NCI-H226 (cell line): Measurements from ENCODE around the gene SLC11A1.

ENCODE experiments used
- DNase-seq: peaks from one replicate; pipeline ENCODE4 v3.0.0-alpha.2; 2015

SLC11A1 gene

GRCh38 chr2:218367415-218368149 is 14.5 kb upstream of the SLC11A1 start:
- DNase-seq = no peak

DNA sequence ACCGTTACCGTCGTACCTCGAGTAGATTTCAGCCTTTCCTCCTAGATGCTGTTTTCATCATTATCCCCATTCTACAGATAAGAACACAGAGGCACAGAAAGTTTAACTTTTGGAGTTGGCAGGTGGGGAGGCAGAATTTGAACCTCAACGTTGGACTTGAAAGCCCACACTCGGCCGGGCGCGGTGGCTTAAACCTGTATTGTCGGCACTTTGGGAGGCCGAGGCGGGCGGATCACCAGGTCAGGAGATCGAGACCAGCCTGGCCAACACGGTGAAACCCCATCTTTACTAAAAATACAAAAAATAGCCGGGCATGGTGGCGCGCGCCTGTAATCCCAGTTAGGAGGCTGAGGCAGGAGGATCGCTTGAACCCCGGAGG is 13.9 kb upstream of the SLC11A1 start:
- no peak for DNase-seq

DNA sequence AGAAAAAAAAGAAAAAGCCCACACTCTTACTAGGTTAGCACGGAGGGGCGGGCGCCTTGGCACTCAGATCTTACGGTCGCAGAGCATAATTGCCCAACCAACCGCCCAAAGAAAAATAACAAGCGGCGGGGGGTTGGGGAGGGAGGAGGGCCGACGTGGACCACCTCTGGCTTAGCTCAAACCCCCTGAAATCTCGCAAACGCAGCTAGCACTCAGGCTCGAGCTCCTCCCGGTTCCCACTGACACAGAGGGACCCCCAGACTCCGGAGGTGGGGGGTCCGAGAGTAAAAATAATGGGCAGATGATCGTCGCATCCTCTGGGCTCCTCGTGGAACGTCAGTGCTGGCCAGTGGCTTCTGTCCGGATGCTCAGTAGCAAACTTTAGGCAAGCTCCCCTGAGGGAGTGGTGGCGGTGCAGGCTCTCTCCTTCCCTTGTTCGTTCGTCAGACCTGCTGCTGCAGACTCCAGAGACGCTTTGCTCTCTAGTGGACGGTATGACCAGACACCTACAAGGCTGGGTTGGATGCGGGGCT is 13.4 kb upstream of the SLC11A1 start:
- no peak for DNase-seq

DNA sequence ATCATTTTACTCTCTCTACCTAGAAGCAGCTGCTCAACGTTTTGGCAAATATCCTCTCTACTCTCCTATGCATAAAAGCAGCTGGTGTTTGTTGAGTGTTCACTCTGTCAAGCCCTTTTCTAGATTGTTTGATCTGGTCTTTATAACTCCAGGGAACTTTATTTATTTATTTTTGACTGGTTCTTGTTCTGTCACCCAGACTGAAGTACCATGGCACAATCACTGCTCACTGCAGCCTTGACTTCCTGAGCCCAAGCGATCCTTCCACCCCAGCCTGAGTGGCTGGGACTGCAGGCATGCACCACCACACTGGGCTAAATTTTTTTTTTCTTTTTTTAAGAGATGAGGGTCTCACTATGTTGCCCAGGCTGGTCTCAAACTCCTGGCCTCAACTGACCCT is 12.7 kb upstream of the SLC11A1 start:
- DNase-seq = no peak

- DNase-seq = no peak
Observed at GRCh38 chr2:218370410-218371063, 11.5 kb upstream of the SLC11A1 start.

- no peak for DNase-seq
Observed at GRCh38 chr2:218371983-218372350, 10.1 kb upstream of the SLC11A1 start.

DNA sequence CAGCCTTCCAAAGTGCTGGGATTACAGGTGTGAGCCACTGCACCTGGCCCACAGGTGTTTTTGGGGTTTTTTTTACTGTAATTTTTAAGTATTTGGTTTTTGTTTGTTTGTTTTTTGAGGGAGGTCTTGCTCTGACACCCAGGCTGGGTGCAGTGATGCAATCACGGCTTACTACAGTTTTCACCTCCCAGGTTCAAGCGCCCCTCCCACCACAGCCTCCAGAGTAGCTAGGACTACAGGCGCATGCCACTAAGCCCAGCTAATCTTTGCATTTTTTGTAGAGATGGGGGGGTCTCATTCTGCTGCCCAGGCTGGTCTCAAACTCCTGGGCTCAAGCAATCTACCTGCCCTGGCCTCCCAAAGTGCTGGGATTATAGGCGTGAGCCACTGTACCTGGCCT is 7.3 kb upstream of the SLC11A1 start:
- peak; percentile 2 for DNase-seq

DNA sequence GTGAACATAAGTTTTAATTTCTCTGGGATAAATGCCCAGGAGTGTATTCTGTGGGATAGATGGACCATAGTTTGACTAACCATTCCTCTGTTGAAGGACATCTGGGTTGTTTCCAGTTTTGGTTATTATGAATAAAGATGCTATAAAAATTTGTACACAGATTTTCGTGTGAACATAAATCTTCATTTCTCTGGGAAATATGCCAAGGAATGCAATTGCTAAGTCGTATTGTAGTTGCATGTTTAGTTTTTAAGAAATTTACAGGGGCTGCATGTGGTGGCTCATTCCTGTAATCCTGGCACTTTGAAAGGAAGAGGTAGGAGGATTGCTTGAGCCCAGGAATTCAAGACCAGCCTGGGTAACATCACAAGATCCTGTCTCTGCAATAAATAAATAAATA is 6.9 kb upstream of the SLC11A1 start:
- peak; percentile 54 for DNase-seq

GRCh38 chr2:218378053-218378452 is 4.0 kb upstream of the SLC11A1 start:
- DNase-seq = no peak

- DNase-seq = no peak
Observed at GRCh38 chr2:218382785-218383184, 712 bp downstream of the SLC11A1 start.

- DNase-seq = no peak
Observed at GRCh38 chr2:218383892-218384519, 1.9 kb downstream of the SLC11A1 start.

DNA sequence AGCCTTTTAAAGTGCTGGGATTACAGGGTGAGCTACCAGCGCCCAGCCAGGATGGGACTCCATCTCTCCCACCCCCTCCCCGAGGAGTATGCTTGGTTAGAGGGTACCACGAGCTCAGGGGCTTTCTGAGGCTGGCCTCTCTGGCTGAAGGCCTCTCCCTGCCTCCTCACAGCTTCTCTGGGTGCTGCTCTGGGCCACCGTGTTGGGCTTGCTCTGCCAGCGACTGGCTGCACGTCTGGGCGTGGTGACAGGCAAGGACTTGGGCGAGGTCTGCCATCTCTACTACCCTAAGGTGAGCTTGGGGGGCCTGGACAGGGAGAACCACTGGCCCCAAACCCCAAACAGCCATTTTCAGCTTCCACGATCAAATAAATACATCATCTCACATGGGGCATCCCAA is 2.9 kb downstream of the SLC11A1 start:
- no peak for DNase-seq

- no peak for DNase-seq
Observed at GRCh38 chr2:218386505-218387368, 4.7 kb downstream of the SLC11A1 start.

- no peak for DNase-seq
Observed at GRCh38 chr2:218387369-218388194, 5.5 kb downstream of the SLC11A1 start.

DNA sequence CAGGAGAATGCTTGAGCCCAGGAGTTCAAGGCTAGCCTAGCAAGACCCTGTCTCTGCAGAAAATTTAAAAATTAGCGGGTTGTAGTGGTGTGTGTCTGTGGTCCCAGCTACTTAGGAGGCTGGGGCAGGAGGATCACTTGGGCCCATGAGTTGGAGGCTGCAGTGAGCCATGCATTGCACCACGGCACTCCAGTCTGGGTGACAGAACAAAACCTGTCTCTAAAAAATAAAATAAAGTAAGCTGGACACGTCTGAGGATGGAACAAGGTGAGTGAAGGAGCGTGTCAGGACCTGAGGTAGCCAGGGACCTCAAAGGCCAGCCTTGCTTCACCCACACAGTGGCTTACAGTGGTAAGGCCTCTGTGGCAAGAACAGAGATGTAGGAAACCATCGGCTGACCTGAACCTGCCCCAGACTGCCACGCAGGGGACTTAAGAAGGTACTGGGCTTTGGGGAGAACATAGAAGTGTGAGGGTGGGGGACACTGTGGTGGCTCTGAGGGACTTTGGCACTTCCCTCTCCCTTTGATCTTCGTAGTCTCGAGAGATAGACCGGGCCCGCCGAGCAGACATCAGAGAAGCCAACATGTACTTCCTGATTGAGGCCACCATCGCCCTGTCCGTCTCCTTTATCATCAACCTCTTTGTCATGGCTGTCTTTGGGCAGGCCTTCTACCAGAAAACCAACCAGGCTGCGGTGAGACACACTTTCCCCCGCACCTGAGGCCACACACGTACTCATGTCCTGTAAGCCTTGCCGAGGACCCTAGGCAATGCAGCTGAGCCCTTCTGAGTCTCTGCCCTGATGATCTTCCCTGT is 7.5 kb downstream of the SLC11A1 start:
- no peak for DNase-seq

DNA sequence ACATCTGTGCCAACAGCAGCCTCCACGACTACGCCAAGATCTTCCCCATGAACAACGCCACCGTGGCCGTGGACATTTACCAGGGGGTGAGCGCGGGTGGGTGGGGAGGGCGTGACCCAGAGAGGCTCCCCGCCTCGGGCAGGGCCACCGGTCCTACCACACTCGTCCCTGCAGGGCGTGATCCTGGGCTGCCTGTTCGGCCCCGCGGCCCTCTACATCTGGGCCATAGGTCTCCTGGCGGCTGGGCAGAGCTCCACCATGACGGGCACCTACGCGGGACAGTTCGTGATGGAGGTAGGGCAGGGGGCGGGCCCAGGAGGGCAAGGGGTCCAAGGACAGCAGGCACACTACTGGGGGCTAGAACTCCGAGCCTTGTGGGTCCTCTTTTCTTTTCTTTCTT is 9.1 kb downstream of the SLC11A1 start:
- no peak for DNase-seq

DNA sequence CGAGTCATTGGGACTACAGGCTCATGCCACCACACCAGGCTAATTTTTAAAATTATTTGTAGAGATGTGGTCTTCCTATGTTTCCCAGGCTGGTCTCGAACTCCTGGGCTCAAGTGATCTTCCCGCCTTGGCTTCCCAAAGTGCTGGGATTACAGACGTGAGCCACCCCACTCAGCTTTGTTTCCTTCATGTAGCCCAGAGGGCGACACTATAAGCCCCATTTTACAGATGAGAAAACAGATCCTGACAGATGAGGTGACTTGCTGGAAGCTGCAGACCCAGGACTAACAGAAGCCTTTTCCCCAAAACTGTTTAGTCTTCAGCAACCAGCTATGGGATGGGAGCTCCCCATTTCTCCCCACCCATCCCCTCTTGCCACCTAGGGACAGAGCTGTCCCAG is 10.4 kb downstream of the SLC11A1 start:
- DNase-seq = no peak

- no peak for DNase-seq
Observed at GRCh38 chr2:218392891-218393462, 10.9 kb downstream of the SLC11A1 start.

DNA sequence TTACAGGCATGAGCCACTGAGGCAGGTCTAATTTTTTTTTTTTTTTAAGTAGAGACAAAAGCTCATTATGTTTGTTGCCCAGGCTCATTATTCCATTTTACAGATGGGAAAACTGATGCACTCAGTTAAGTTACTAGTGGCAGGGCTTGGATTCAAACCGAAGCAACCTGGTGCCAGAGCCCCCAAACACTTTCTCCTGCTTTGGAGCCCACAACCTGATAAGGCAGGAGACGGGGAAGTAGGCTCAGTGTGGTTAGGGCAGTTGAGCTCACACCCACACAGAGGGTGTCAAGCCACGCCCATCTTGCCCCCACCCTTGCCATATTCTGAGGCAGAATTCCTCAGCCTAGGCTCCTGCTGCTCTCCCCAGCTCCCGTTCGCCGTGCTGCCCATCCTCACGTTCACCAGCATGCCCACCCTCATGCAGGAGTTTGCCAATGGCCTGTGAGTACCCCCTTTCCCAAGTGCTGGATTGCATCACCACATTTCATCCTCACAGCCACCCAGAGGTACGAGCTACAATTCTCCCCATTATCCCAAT is 11.7 kb downstream of the SLC11A1 start:
- no peak for DNase-seq

GRCh38 chr2:218394298-218395089 is 12.4 kb downstream of the SLC11A1 start:
- no peak for DNase-seq
